MCF 10A (cell line): ENCODE data around the gene DNLZ. TPM values are rescaled to one million over a fixed set of nuclear protein-coding genes. Genes with fewer than 3 reads are reported as not detected.

Source experiments
- BruUV-seq: library from RNA; stranded (reverse); fragments of 400-500 nt; replicated peaks from 2 replicates; lab custom pipeline; 2021; lab: Mats Ljungman, UMichigan
- CTCF ChIA-PET: fragments of 300-600 bp; sonication (Branson Sonifier 250); formaldehyde crosslinking; extraction: SDS; loops from one replicate; lab custom pipeline; 2021; ENCODE audit warnings: antibody characterized with exemption, inconsistent platforms; lab: Yijun Ruan, JAX
- POLR2A ChIA-PET: fragments of 300-600, 350-650 bp; sonication (Branson Sonifier 250); formaldehyde crosslinking; extraction: SDS; loops from one replicate; lab custom pipeline; 2020; ENCODE audit warnings: antibody characterized with exemption, inconsistent platforms; lab: Yijun Ruan, JAX
- DNase-seq: peaks from one replicate; pipeline ENCODE4 v3.0.0-alpha.2; 2018; ENCODE audit not compliant: unreplicated experiment
- H3K27ac Mint-ChIP-seq: one replicate; pipeline ENCODE4 v1.8.0; 2022; ENCODE audit warnings: mild to moderate bottlenecking, low read depth, mixed read lengths; ENCODE audit not compliant: unreplicated experiment
- H3K27me3 Mint-ChIP-seq: one replicate; pipeline ENCODE4 v1.8.0; 2022; ENCODE audit warnings: mixed read lengths; ENCODE audit not compliant: insufficient read depth, unreplicated experiment
- H3K36me3 Mint-ChIP-seq: one replicate; pipeline ENCODE4 v1.8.0; 2022; ENCODE audit warnings: mild to moderate bottlenecking, moderate library complexity, mixed read lengths; ENCODE audit not compliant: insufficient read depth, unreplicated experiment
- H3K4me1 Mint-ChIP-seq: one replicate; pipeline ENCODE4 v1.8.0; 2022; ENCODE audit warnings: mixed read lengths; ENCODE audit not compliant: insufficient read depth, unreplicated experiment
- H3K4me3 Mint-ChIP-seq: one replicate; pipeline ENCODE4 v1.8.0; 2022; ENCODE audit warnings: mild to moderate bottlenecking, moderate library complexity, mixed read lengths; ENCODE audit not compliant: unreplicated experiment
- H3K9me3 Mint-ChIP-seq: one replicate; pipeline ENCODE4 v1.8.0; 2022; ENCODE audit warnings: mixed read lengths; ENCODE audit not compliant: unreplicated experiment
- CTCF ChIP-seq: fragments of 200-600 bp; IDR thresholded peaks from one replicate; pipeline ENCODE4 v1.8.0; 2022; ENCODE audit warnings: antibody characterized with exemption, mild to moderate bottlenecking; ENCODE audit not compliant: unreplicated experiment
- intact Hi-C: fragments of 100-400 bp; cut with micrococcal nuclease; formaldehyde crosslinking; loops from 2 replicates; pipeline ENCODE4 v1.14.1; 2022
- total RNA-seq: library from RNA; stranded (reverse); gene quantifications from 2 replicates; pipeline ENCODE4 v1.2.3, GENCODE V29; 2022

Gene DNLZ
- total RNA-seq, 1 experiment from 2014 or later, result 30.5 TPM

- ChIA-PET CTCF (interaction anchor here (0.5 to 0.6 kb wide), 2 partner anchors 65 to 501 kb away, joined by 3 to 4 read pairs; no protein-coding TSS in a partner anchor), POLR2A (interaction anchor here (0.6 kb wide), 1 partner anchor 144 kb away, joined by 3 read pairs; no protein-coding TSS in a partner anchor)
- Mint-ChIP-seq H3K27me3 (no peaks in the 10 kb centered on the region), H3K4me3 (no peak overlapping the region), H3K36me3 (peaks cover 14% of the 10 kb centered on the region), H3K9me3 (no peaks in the 10 kb centered on the region), H3K27ac (no peak overlapping the region), H3K4me1 (no peaks in the 10 kb centered on the region)
- TF ChIP-seq CTCF, result no peak
- DNase-seq, result no peak
- intact Hi-C loops, result no loop called here
- BruUV-seq, result no TSS peak
These were observed 14.0 kb upstream of the DNLZ start for GRCh38 chr9:136377341-136378169.

GRCh38 chr9:136376457-136376856 is 12.9 kb upstream of the DNLZ start:
- peaks cover 4% of the 10 kb centered on the region for H3K36me3 Mint-ChIP-seq
- no peak overlapping the region for H3K27ac Mint-ChIP-seq
- no peak for TF ChIP-seq CTCF
- H3K4me3 Mint-ChIP-seq, result no peak overlapping the region
- no peaks in the 10 kb centered on the region for H3K4me1 Mint-ChIP-seq
- H3K9me3 Mint-ChIP-seq, result no peaks in the 10 kb centered on the region
- H3K27me3 Mint-ChIP-seq, result no peaks in the 10 kb centered on the region
- no TSS peak for BruUV-seq
- POLR2A ChIA-PET, result interaction anchor here (0.6 kb wide), 1 partner anchor 143 kb away, joined by 3 read pairs; no protein-coding TSS in a partner anchor
- CTCF ChIA-PET, result interaction anchor here (0.5 kb wide), 1 partner anchor 502 kb away, joined by 3 read pairs; no protein-coding TSS in a partner anchor
- intact Hi-C loops, result no loop called here
- no peak for DNase-seq

GRCh38 chr9:136375096-136375495 is 11.6 kb upstream of the DNLZ start:
- CTCF ChIA-PET, result interaction anchor here (0.7 to 1.4 kb wide), 3 partner anchors 8 to 12 kb away, joined by 3 to 8 read pairs (median 3); partner anchors contain the start of gene DNLZ
- no peaks in the 10 kb centered on the region for H3K4me1 Mint-ChIP-seq
- H3K4me3 Mint-ChIP-seq, result no peak overlapping the region
- H3K27me3 Mint-ChIP-seq, result no peaks in the 10 kb centered on the region
- DNase-seq, result no peak
- peaks cover 4% of the 10 kb centered on the region for H3K36me3 Mint-ChIP-seq
- BruUV-seq, result no TSS peak
- H3K9me3 Mint-ChIP-seq, result no peaks in the 10 kb centered on the region
- no peak for TF ChIP-seq CTCF
- H3K27ac Mint-ChIP-seq, result no peak overlapping the region
- POLR2A ChIA-PET, result interaction anchor here (1.3 to 1.7 kb wide), 2 partner anchors 9 to 11 kb away, joined by 4 read pairs; partner anchors contain the start of gene DNLZ
- intact Hi-C loops, result no loop called here

GRCh38 chr9:136374183-136374575 is 10.6 kb upstream of the DNLZ start:
- ChIA-PET POLR2A (interaction anchor here (0.6 to 1.7 kb wide), 3 partner anchors 8 to 10 kb away, joined by 3 to 4 read pairs (median 4); partner anchors contain the start of gene DNLZ), CTCF (interaction anchor here (0.6 to 1.4 kb wide), 3 partner anchors 9 to 114 kb away, joined by 3 to 8 read pairs (median 3); partner anchors contain the start of gene DNLZ)
- peak overlapping the region; percentile 22 for H3K27ac Mint-ChIP-seq
- H3K4me3 Mint-ChIP-seq, result no peak overlapping the region
- peaks cover 4% of the 10 kb centered on the region for H3K36me3 Mint-ChIP-seq
- BruUV-seq, result no TSS peak
- H3K27me3 Mint-ChIP-seq, result no peaks in the 10 kb centered on the region
- intact Hi-C loops, result no loop called here
- H3K4me1 Mint-ChIP-seq, result no peaks in the 10 kb centered on the region
- DNase-seq, result no peak
- no peak for TF ChIP-seq CTCF
- H3K9me3 Mint-ChIP-seq, result no peaks in the 10 kb centered on the region
